Measurements from ENCODE around the gene TNXB.

The TNXB gene

DNA sequence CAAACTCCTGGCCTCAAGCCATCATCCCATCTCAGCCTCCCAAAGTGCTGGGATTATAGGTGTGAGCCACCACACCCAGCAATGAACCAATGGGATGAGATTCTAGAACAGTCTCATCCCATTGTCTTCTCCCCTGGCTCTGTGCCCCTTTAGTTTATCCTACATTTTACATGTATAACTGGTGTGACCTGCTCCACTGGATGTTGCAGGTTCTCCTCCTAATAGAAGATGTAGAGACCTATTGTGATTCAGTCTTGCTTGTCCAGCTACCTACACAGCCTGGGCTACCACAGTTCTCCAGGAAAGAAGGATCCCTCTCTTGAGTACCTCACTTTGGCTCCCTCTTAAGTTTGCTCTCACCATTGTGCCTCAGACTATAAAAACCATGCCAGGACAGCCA, 23.0 kb upstream of the TNXB start:
- no peak for TF ChIP-seq CTCF (conservative IDR thresholded peaks at IDR 0.05)
- no peak overlapping the region for H3K27ac ChIP-seq

DNA sequence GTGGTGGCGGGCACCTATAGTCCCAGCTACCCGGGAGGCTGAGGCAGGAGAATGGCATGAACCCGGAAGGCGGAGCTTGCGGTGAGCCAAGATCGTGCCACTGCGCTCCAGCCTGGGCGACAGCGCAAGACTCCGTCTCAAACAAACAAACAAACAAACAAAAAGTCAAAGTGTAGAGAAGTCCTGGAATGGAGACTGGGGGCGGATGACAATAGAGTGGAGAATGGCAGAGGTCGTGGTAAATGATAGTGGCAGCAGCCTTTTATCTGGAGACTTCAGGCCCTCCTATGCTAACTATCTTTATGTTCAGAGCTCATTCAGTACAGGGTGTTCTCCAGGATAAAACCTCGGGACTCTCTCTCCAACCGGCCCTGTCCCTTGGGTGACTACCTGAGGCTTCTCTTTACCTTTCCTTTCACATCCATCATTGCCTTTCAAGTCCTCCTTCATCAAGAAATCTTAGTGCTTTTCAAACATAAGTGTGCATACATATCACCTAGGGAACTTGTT, 22.4 kb upstream of the TNXB start:
- H3K27ac ChIP-seq, result no peak overlapping the region
- no peak for TF ChIP-seq CTCF (conservative IDR thresholded peaks at IDR 0.05)

DNA sequence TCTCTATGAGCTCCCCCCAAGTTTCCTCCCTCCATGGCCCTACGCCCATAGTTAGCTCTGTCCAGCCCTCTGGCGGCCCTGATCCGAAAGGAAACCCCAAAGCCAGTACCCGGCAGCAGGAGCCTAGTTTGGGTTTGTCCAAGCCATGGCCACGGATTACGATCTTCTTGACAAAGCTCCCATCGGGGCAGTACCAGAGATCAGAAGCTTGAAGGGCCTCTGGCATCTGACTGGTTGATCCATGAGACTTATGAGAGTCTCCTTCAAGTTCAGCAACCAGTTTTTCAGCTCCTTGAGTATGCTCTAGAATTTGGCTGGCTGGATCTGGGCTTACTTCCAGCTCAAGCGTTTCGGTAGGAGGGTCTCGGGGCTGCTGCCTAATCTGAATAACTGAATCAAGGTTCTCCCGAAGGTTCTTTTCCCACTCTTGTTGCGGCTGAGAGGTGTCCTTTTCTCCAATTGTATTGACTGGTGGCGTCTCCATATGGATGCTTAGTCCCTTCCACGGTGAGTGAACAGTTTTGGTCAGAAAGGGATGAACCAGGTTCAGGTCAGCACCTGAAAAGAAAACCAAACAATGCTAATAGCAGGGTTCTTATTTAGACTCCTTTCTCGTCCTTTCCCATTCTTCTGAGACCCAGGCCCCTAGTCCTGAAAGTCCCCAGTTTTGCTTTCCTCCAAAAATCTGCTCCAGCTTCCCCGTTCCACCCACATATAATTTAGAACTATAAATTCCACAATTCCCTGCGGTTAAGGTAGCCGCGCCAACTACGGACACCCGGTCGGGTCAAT, 20.4 kb upstream of the TNXB start:
- no peak for TF ChIP-seq CTCF (conservative IDR thresholded peaks at IDR 0.05)
- peak overlapping the region; percentile 80 for H3K27ac ChIP-seq

DNA sequence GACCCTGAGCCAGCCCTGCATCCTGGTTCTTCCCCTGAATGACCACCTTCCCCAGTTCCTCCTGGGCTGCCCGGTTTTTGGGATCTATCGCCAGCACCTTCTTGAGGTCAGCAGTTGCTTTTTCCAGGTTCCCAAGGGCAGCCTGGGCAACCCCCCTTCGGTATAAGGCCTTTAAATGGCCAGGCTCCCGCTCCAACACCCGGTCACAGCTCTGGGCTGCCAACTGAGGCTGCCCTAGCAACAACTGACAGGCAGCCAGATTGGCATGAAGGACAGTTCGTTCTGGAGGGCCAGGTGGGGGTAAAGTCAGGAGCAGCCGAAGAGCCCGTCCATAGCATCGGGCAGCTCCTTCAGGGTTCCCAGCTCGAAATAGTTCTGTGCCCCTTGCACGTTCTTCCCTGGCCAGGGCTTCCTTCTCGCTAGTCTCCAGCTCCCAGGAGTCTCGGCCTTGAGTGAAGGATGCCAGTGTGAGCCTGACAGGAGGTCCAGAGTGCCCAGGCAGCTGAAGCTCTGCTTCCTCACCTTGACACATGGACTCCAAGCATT, 19.7 kb upstream of the TNXB start:
- TF ChIP-seq CTCF (conservative IDR thresholded peaks at IDR 0.05), result no peak
- peak overlapping the region; percentile 80 for H3K27ac ChIP-seq

DNA sequence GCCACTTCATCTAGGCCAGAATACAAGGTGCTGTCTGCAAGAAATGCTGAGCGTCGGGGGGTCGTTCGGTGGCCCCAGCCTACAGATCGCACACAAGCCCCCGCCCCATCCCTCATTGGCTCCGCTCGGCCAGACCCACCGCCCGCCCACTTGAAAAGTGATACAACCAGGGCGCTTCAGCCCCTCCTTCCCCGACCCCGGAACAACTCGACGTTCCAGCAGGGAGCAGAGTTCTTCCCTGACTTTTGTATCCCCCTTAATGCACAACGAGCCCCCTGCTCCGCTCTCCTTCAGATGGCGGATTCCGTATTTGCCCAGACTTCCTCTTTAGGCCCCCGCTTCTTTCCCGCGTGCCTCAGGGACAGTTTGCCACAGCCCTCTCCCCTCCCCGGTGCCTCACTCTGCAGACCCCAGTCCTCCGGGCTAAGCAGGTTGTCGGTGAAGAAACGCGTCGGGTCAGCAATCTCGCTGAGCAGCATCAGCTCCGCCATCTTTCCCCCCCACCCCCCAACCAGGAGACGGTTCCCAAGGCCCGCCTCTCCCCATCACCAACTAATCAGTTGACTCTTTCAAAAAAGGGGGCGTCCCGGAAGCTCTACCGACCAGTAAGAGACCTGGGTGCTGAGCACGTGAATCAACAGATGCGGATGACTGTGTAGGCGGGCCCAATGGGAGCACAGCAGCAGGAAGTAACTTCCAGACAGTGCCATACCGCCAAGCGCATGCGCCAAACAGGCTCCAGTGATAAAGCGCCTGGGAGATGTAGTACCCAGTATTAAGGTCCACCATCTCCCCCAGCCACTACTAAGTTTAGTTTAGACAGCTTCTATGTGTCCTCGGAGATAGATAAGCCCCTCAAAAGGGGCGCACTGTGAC, 18.8 kb upstream of the TNXB start, which contains the start of gene ATF6B:
Gene ATF6B (minus strand): TSS at position 530 of the 876 bp plus-strand sequence. CDS start 39 bp downstream, at position 491.
- no peak for TF ChIP-seq CTCF (conservative IDR thresholded peaks at IDR 0.05)
- H3K27ac ChIP-seq, result peak within 1 kb of the TSS; percentile 80

DNA sequence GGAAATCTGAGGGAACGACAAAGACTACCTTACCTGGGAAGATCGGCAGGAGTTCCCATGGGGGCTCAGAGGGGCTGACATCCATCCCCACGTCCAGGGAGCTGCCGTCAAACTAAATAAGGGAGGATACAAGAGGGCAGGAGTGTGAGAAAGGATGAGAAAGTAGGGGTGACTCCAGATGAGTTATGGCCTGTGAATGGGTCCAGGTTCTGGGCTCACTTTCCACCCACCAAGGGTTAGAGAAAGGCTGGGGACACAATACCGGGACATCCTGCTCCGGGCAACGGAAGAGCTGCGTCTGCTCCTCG, 18.2 kb upstream of the TNXB start:
- peak overlapping the region; percentile 80 for H3K27ac ChIP-seq
- TF ChIP-seq CTCF (conservative IDR thresholded peaks at IDR 0.05), result no peak

DNA sequence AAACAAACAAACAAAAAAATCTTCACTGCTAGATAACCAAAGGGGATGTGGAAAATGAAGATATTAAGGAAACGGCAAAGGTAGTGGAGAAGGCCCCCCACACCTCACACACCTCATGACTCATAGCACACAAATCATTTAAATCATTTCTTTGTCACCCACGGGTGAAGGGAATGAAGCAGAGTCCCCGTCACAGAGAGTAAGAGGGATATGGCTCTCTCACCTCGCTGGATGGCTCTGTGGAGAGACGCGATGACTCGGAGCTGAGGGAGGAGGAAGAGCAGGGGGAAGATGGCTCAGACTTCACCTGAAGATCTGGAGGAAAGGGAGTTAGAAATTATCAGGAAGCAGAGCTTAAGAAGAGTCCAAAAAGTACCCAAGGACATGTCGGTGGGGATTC, 17.7 kb upstream of the TNXB start:
- no peak for TF ChIP-seq CTCF (conservative IDR thresholded peaks at IDR 0.05)
- peak overlapping the region; percentile 80; the same call in 1 of the 2 replicates for H3K27ac ChIP-seq

Data from VCaP (cell line).